ENCODE data around the gene C17orf113.

DNA sequence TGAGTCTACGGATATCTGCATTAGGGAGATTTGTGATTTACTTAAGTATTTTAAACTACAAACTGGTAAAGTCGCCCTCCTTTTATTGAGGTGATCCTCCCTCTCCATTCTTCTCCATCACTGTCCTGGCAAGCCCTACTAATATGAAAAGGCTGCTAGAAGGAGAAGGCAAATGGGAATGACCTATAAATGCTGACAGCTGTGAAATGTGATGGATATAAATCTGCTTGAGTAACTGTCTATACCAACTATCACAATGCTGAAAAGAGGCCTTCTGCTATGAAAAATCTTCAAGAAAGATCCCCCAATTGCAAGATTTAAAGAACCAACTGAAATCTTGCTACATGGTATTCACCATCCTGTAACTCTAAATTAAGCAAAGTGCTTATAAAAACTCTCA is 48.7 kb downstream of the C17orf113 start:
- TF ChIP-seq CTCF (IDR thresholded peaks at IDR 0.05) (no peak), POLR2A (IDR thresholded peaks at IDR 0.05; ENCODE audit: low read depth) (no peak), POLR2AphosphoS5 (IDR thresholded peaks at IDR 0.05) (no peak)

All from esophagus muscularis mucosa (tissue), 3 donors.